Brain microvascular endothelial cell (primary cell): ENCODE measurements around the gene RAPGEF1.
"Not testable (repeated sequence)": the region's sequence is repeated elsewhere in the genome, so short reads cannot be mapped to it uniquely, and the experiment has no call there.

Experiments
- DNase-seq: peaks from one replicate; pipeline ENCODE4 v3.0.0-alpha.2; 2020
- H3K27ac ChIP-seq: fragments of 250-450 bp; sonication (Bioruptor Pico); 2 replicates; pipeline ENCODE4 v1.5.1; 2020; ENCODE audit warnings: mild to moderate bottlenecking, moderate library complexity
- H3K27me3 ChIP-seq: fragments of 250-450 bp; sonication (Bioruptor Pico); replicated peaks from 2 replicates; pipeline ENCODE4 v1.5.1; 2020; ENCODE audit warnings: mild to moderate bottlenecking
- H3K36me3 ChIP-seq: fragments of 250-450 bp; sonication (Bioruptor Pico); replicated peaks from 2 replicates; pipeline ENCODE4 v1.5.1; 2020; ENCODE audit warnings: mild to moderate bottlenecking
- H3K4me3 ChIP-seq: 2 replicates; pipeline ENCODE4 v1.5.1; 2011; ENCODE audit warnings: low read depth, mild to moderate bottlenecking, control low read depth, low read length, moderate library complexity
- CTCF ChIP-seq: IDR thresholded peaks from 2 replicates; pipeline ENCODE4 v1.5.1; 2011; ENCODE audit warnings: low read depth, mild to moderate bottlenecking, moderate library complexity, low read length, control low read depth, inconsistent platforms; ENCODE audit errors: missing control alignments
- in situ Hi-C: cut with HindIII; loops from 2 replicates; pipeline ENCODE4 v1.10.0; 2017; ENCODE audit warnings: low sequenced_read_pairs, low pct_ligation_motif_present

RAPGEF1 gene

DNA sequence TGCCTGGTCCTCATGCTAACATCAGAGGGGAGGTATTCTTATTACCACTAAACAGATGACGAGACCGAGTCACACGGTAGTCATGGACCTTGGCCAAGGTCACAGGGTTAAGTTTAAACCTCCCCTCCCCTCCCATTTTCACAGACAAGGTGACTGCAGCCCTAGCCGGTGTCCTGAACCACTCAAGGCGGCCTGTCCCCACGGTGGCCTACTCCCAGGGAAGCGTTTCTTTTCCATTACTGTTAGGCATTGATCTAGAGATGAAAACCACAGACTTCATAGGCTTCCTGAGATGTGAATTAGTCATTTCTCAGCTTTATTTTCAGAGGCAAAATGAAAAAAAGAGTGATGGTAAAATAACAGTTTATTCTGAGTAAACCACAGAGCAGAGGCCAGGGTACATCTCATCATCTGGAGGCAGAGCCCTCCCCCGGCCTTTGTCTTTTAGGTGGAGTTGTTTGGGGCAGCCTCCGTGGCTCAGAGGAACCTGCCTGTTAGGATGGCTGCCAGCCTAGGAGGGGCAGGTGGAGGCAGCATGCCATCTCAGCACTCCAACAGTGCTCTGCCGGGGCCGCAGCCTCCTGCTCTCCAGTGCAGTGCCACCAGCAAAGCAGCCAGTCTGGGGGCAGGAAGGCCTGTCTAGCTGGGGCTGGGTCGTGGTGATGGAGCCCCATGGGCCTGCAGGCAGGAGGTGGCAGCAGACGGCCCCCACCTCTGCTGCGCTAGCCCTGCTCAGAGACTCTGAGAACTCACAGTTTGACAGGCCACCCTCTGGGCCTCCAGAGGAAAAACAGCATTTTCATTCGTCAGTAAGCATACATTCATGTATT is 71.2 kb downstream of the RAPGEF1 start:
- H3K27me3 ChIP-seq: no peaks in the 10 kb centered on the region
- no peak overlapping the region for H3K4me3 ChIP-seq
- H3K36me3 ChIP-seq: no peaks in the 10 kb centered on the region
- peak; percentile 57 for DNase-seq
- in situ Hi-C loops: no loop called here
- peak; percentile 21 for TF ChIP-seq CTCF
- H3K27ac ChIP-seq: peak overlapping the region; percentile 81

DNA sequence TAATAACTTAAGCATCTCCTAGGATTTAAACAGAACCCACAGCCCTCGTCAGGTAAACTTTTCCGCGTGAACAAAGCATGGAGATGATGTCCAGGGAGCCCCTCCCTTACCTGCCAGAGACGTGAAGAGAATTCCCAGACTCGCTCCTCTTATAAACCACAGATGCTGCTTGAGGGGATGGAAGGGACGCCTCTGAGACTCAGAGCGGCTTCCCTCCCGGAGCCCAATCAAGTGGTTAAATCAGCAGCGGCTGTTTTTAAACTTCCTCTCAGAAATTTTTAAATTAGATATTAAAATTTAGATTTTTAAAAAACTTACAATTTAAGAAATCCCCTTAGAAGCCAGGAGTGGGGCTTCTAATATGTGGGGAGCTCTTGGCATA is 71.8 kb downstream of the RAPGEF1 start:
- no peak for DNase-seq
- in situ Hi-C loops: no loop called here

GRCh38 chr9:131667576-131667975 is 72.3 kb downstream of the RAPGEF1 start:
- Histone ChIP-seq H3K4me3 (no peak overlapping the region), H3K27ac (peak overlapping the region; percentile 81), H3K36me3 (no peaks in the 10 kb centered on the region), H3K27me3 (no peaks in the 10 kb centered on the region)
- no peak for TF ChIP-seq CTCF
- in situ Hi-C loops: no loop called here
- peak; percentile 41 for DNase-seq

More for the DNA sequence above, 71.8 kb downstream of the RAPGEF1 start:
- no peak for TF ChIP-seq CTCF
- Histone ChIP-seq H3K27ac (peak overlapping the region; percentile 81), H3K4me3 (no peak overlapping the region), H3K27me3 (no peaks in the 10 kb centered on the region), H3K36me3 (no peaks in the 10 kb centered on the region)

DNA sequence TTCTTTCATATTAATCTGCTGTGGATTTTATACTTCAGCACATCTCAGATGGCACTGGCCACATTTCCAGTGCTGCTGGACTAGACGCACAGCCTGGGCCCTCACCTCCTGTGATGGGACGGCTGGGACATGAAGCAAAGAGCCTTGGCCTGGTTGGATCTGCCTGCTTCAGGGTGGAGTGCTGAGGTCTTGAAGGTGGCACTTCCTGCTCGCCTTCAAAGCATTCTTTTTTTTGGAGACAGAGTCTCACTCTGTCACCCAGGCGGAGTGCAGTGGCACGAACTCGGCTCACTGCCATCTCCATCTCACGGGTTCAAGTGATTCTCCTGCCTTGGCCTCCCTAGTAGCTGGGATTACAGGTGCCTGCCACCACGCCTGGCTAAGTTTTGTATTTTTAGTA is 73.1 kb downstream of the RAPGEF1 start:
- in situ Hi-C loops: no loop called here
- H3K4me3 ChIP-seq: no peak overlapping the region
- no peak for DNase-seq

DNA sequence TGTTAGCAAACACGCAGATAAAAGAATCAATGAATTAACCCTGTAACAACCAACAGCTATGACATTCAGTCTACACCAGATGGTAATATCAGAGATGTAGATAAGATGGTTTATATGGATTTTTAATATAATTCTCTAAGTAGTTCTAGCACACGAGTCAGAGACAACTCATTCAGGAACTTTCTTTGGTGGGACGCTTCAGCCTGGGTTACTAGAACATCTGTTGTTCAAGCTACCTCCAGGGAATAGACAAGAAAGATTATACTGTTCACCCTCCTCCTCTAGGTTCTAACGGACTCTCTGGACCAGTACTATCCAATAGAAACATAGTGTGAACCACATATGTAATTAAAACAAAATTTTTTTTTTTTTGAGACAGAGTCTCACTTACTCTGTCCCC is 73.8 kb downstream of the RAPGEF1 start:
- Histone ChIP-seq H3K36me3 (no peaks in the 10 kb centered on the region), H3K4me3 (no peak overlapping the region), H3K27ac (no peak overlapping the region), H3K27me3 (no peaks in the 10 kb centered on the region)
- in situ Hi-C loops: no loop called here
- no peak for TF ChIP-seq CTCF
- no peak for DNase-seq

More for the DNA sequence above, 73.1 kb downstream of the RAPGEF1 start:
- H3K27ac ChIP-seq: no peak overlapping the region
- no peaks in the 10 kb centered on the region for H3K27me3 ChIP-seq
- no peaks in the 10 kb centered on the region for H3K36me3 ChIP-seq
- no peak for TF ChIP-seq CTCF

GRCh38 chr9:131663288-131663687 is 76.6 kb downstream of the RAPGEF1 start:
- DNase-seq: no peak
- Histone ChIP-seq H3K27ac (no peak overlapping the region), H3K4me3 (no peak overlapping the region), H3K36me3 (no peaks in the 10 kb centered on the region), H3K27me3 (no peaks in the 10 kb centered on the region)
- TF ChIP-seq CTCF: no peak
- in situ Hi-C loops: no loop called here

DNA sequence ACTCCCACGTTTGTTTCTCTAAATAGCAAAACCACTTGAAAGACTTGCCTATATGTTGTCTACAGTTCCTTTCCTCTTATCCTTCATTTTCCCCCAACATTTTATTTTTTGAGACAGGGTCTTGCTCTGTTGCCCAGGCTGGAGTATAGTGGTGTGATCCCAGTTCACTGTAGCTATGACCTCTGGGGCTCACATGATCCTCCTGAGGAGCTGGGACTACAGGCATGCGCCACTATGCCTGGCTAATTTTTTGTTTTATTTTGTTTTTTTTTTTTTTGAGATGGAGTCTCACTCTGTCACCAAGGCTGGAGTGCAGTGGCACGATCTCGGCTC is 77.6 kb downstream of the RAPGEF1 start:
- H3K27ac ChIP-seq, H3K36me3 ChIP-seq, H3K27me3 ChIP-seq, in situ Hi-C loops, H3K4me3 ChIP-seq, DNase-seq: not testable (repeated sequence)
